Measurements from ENCODE around the gene GPRASP2.
"Not testable (repeated sequence)": the region's sequence is repeated elsewhere in the genome, so short reads cannot be mapped to it uniquely, and the experiment has no call there.

DNA sequence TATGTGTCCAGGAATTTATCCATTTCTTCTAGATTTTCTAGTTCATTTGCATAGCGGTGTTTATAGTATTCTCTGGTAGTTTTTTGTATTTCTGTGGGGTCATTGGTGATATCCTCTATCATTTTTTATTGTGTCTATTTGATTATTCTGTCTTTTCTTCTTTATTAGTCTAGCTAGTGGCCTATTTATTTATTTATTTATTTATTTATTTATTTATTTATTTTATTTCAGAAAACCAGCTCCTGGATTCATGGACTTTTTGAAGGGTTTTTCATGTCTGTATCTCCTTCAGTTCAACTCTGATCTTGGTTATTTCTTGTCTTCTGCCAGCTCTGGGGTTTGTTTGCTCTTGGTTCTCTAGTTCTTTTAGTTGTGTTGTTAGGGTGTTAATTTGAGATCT is 34.8 kb upstream of the GPRASP2 start:
- TF ChIP-seq POLR2A, CTCF (IDR thresholded peaks at IDR 0.05): not testable (repeated sequence)

All from right lobe of liver (tissue), 4 donors.